AG04450 (cell line): ENCODE data around the gene AUH. TPM values are rescaled to one million over a fixed set of nuclear protein-coding genes. Genes with fewer than 3 reads are reported as not detected.

Source experiments
- CTCF ChIA-PET: fragments of 300-600, 350-600 bp; formaldehyde crosslinking; extraction: SDS; loops from one replicate; lab custom pipeline; 2022; ENCODE audit warnings: antibody characterized with exemption, inconsistent platforms; lab: Charles Lee
- POLR2A ChIA-PET: fragments of 350-600 bp; formaldehyde crosslinking; extraction: SDS; loops from one replicate; lab custom pipeline; 2021; ENCODE audit warnings: antibody characterized with exemption, inconsistent platforms; lab: Yijun Ruan, JAX
- DNase-seq: peaks from one replicate; pipeline ENCODE4 v3.0.0-alpha.2; 2011; ENCODE audit warnings: low read depth, low spot score
- H3K27ac ChIP-seq: one replicate; pipeline ENCODE4 v1.5.1; 2012; ENCODE audit warnings: low read depth, low read length, control low read depth
- H3K27me3 ChIP-seq: one replicate; pipeline ENCODE4 v1.6.0; 2012; ENCODE audit warnings: low read length; ENCODE audit not compliant: control insufficient read depth, insufficient read depth
- H3K4me3 ChIP-seq: 2 replicates; pipeline ENCODE4 v1.5.1; 2011; ENCODE audit warnings: mild to moderate bottlenecking, low read depth, low read length, control low read depth
- H3K9me3 ChIP-seq: 2 replicates; pipeline ENCODE4 v1.5.1; 2012; ENCODE audit warnings: low read length; ENCODE audit not compliant: control insufficient read depth, insufficient read depth
- CTCF ChIP-seq: IDR thresholded peaks from 2 replicates; pipeline ENCODE4 v1.5.1; 2011; ENCODE audit warnings: low read depth, low read length, control low read depth, inconsistent platforms
- polyA minus RNA-seq: library from RNA; depleted of rRNA, polyadenylated mRNA; stranded (reverse); fragments of >200 nt; gene quantifications from 2 replicates; pipeline ENCODE4 v1.2.3, GENCODE V29; 2011; rRNA and poly(A)+ RNA removed
- polyA plus RNA-seq: library from polyadenylated mRNA; depleted of rRNA; stranded (reverse); fragments of >200 nt; gene quantifications from 2 replicates; pipeline ENCODE4 v1.2.3, GENCODE V29; 2011; rRNA removed

The AUH gene
- polyA plus RNA-seq: 6.7 and 9.1 TPM in 2 replicates
- 4.2 and 8.1 TPM in 2 replicates for polyA minus RNA-seq

- TF ChIP-seq CTCF: no peak
- peaks cover 11% of the 10 kb centered on the region for H3K9me3 ChIP-seq
- DNase-seq: no peak
- POLR2A ChIA-PET: no interaction called here
- no peaks in the 10 kb centered on the region for H3K27me3 ChIP-seq
- CTCF ChIA-PET: interaction anchor here (0.9 to 1.6 kb wide), 3 partner anchors 65 to 446 kb away, joined by 3 to 5 read pairs (median 5); no protein-coding TSS in a partner anchor
- H3K27ac ChIP-seq: no peak within 1 kb of the TSS
- H3K4me3 ChIP-seq: peak within 1 kb of the TSS; percentile 82
These were observed at the start of gene AUH for GRCh38 chr9:91361291-91362050. TSS of gene AUH (minus strand) at chr9:91361918. CDS start at chr9:91361889, 29 bp downstream.

GRCh38 chr9:91411096-91411771 lies 49.5 kb upstream of the AUH start:
- CTCF ChIA-PET: interaction anchor here (0.8 to 1.7 kb wide), 3 partner anchors 10 to 496 kb away, joined by 3 to 6 read pairs (median 5); no protein-coding TSS in a partner anchor
- DNase-seq: no peak
- Histone ChIP-seq H3K4me3 (no peak overlapping the region), H3K9me3 (no peaks in the 10 kb centered on the region), H3K27me3 (no peaks in the 10 kb centered on the region), H3K27ac (no peak overlapping the region)
- TF ChIP-seq CTCF: no peak
- POLR2A ChIA-PET: no interaction called here

GRCh38 chr9:91410161-91410560 lies 48.4 kb upstream of the AUH start:
- CTCF ChIA-PET: interaction anchor here (0.8 to 1.7 kb wide), 3 partner anchors 11 to 495 kb away, joined by 3 to 6 read pairs (median 5); no protein-coding TSS in a partner anchor
- no peak overlapping the region for H3K27ac ChIP-seq

DNA sequence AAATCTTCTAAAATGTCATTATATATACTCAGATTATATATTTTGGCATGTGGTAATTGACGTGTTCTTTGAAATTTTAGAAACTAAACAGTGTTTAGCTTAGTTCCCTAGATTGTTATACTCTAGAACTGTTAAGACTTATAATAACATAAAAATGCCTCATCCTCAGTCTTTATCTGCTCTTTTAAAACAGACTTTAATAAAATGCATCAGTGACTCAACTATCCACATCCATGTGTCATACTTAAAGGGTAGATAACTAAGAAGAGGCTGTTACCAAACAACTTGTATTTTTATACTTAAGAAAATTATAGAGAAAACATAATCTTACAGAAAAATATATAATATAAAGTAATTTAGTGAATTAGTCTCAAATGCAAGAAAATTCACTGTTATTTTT lies 46.8 kb upstream of the AUH start:
- CTCF ChIA-PET: no interaction called here
- Histone ChIP-seq H3K27me3 (no peaks in the 10 kb centered on the region), H3K27ac (no peak overlapping the region), H3K9me3 (no peaks in the 10 kb centered on the region), H3K4me3 (no peak overlapping the region)
- TF ChIP-seq CTCF: no peak
- POLR2A ChIA-PET: interaction anchor here (0.7 kb wide), 1 partner anchor 319 kb away, joined by 6 read pairs; no protein-coding TSS in a partner anchor
- DNase-seq: no peak

More at GRCh38 chr9:91410161-91410560, 48.4 kb upstream of the AUH start:
- no peak for DNase-seq
- H3K9me3 ChIP-seq: no peaks in the 10 kb centered on the region
- no peaks in the 10 kb centered on the region for H3K27me3 ChIP-seq
- no peak for TF ChIP-seq CTCF
- no peak overlapping the region for H3K4me3 ChIP-seq
- POLR2A ChIA-PET: no interaction called here
